ENCODE measurements around the gene TMPRSS5. TPM values are rescaled to one million over a fixed set of nuclear protein-coding genes. Genes with fewer than 3 reads are reported as not detected.
"Not testable (repeated sequence)": the region's sequence is repeated elsewhere in the genome, so short reads cannot be mapped to it uniquely, and the experiment has no call there.

TMPRSS5 gene
- total RNA-seq, 2 donors from 2014 or later: 0.16 to 0.19 TPM

GRCh38 chr11:113722934-113723333 is 16.8 kb upstream of the TMPRSS5 start:
- no peak for DNase-seq (ENCODE audit: low spot score)
- Histone ChIP-seq H3K27me3 (no peaks in the 10 kb centered on the region), H3K36me3 (no peaks in the 10 kb centered on the region), H3K4me3 (no peak overlapping the region), H3K9me3 (no peaks in the 10 kb centered on the region), H3K27ac (no peak overlapping the region), H3K4me1 (no peaks in the 10 kb centered on the region)
- TF ChIP-seq, protein P1, sequence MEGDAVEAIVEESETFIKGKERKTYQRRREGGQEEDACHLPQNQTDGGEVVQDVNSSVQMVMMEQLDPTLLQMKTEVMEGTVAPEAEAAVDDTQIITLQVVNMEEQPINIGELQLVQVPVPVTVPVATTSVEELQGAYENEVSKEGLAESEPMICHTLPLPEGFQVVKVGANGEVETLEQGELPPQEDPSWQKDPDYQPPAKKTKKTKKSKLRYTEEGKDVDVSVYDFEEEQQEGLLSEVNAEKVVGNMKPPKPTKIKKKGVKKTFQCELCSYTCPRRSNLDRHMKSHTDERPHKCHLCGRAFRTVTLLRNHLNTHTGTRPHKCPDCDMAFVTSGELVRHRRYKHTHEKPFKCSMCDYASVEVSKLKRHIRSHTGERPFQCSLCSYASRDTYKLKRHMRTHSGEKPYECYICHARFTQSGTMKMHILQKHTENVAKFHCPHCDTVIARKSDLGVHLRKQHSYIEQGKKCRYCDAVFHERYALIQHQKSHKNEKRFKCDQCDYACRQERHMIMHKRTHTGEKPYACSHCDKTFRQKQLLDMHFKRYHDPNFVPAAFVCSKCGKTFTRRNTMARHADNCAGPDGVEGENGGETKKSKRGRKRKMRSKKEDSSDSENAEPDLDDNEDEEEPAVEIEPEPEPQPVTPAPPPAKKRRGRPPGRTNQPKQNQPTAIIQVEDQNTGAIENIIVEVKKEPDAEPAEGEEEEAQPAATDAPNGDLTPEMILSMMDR (IDR thresholded peaks at IDR 0.05): no peak

DNA sequence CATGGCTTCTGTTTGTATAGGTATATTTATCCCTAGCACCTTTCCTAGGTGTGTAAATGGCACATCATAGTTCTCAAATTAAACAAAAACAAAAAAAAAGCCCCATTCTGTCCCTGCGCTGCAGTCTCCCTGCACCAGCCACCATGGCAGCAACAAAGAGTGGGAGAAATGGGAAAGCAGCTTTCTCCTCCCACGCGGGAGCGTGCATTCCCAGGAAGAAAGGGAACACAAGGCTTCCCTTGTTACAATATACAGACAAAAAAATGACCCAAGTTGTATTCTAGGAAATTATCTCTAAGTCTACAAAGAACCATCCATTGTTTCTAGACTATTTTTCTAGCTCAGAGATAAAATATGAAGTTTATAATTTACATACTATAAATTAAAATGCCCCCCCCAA is 16.1 kb upstream of the TMPRSS5 start:
- H3K4me1 ChIP-seq: no peaks in the 10 kb centered on the region
- H3K4me3 ChIP-seq: no peak overlapping the region
- H3K36me3 ChIP-seq: no peaks in the 10 kb centered on the region
- H3K27me3 ChIP-seq: no peaks in the 10 kb centered on the region
- no peak for DNase-seq (ENCODE audit: low spot score)
- no peak overlapping the region for H3K27ac ChIP-seq
- TF ChIP-seq, protein P1 (IDR thresholded peaks at IDR 0.05): no peak
- no peaks in the 10 kb centered on the region for H3K9me3 ChIP-seq

GRCh38 chr11:113721462-113722066 is 15.5 kb upstream of the TMPRSS5 start:
- Histone ChIP-seq H3K27me3 (no peaks in the 10 kb centered on the region), H3K4me3 (no peak overlapping the region), H3K27ac (no peak overlapping the region), H3K9me3 (no peaks in the 10 kb centered on the region), H3K36me3 (no peaks in the 10 kb centered on the region), H3K4me1 (no peaks in the 10 kb centered on the region)
- TF ChIP-seq, protein P1 (IDR thresholded peaks at IDR 0.05): no peak
- DNase-seq (ENCODE audit: low spot score): no peak

- H3K4me3 ChIP-seq; H3K9me3 ChIP-seq; DNase-seq (ENCODE audit: low spot score); H3K36me3 ChIP-seq; H3K4me1 ChIP-seq; H3K27me3 ChIP-seq; H3K27ac ChIP-seq: not testable (repeated sequence)
These were observed 14.4 kb upstream of the TMPRSS5 start for GRCh38 chr11:113720478-113720877.

DNA sequence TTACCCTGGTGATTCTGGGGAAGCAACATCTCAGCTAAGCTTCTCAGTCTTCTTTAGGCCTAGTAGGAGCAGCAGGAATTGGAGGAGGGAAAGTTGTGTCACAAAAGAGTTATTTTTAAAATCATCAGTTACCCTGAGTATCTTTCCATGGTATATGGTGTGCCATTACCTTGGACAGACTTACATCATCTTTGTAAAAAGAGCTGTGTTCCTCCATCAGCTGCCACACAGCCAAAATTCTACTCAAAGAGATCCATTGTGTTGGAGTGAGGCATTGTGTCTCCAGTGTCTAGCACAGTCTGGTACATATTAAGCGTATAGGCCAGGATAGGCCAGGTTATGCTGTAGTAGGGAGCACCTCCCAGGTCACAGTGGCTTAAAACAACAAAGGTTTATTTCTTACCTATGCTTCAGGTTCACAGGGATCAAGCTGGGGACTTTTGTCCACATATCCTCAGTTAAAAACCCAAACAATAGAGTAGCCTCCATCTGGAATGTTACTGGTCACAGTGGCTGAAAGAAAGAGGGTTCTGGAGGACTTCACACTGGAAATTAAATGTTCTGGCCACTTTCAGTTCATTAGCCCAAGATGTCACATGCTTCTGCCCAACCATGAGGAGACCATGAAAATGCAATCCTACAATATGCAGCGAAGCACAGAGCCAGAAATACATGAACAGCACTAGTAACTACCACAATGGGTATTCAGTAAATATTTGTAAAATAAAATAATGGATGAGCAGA is 9.9 kb upstream of the TMPRSS5 start:
- Histone ChIP-seq H3K36me3 (peaks cover 6% of the 10 kb centered on the region), H3K4me3 (no peak overlapping the region), H3K4me1 (no peaks in the 10 kb centered on the region), H3K9me3 (peaks cover 0 to 8% of the 10 kb centered on the region in 2 donors), H3K27ac (no peak overlapping the region), H3K27me3 (no peaks in the 10 kb centered on the region)
- TF ChIP-seq, protein P1 (IDR thresholded peaks at IDR 0.05): no peak
- no peak for DNase-seq (ENCODE audit: low spot score)

DNA sequence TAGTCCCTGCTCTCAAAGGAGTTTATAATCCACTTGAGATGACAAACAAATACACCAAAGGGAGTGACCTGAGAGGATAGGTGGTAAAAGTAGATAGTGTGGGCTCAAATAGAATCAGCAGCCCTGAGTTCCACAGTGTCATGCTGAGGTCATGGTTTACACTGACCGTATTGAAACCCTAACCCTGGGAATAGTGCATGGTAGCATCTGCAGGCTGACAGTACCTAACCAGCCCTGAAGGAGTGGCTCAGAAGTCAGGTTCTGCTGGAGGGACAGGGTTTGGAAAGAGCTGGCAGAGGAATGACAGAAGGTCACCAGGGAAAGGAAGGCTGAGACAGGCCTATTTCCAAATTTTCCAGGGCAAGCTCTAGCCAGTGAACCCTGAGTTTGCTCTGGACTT is 9.2 kb upstream of the TMPRSS5 start:
- no peaks in the 10 kb centered on the region for H3K4me1 ChIP-seq
- no peak overlapping the region for H3K4me3 ChIP-seq
- TF ChIP-seq, protein P1 (IDR thresholded peaks at IDR 0.05): no peak
- H3K9me3 ChIP-seq: peaks cover 0 to 11% of the 10 kb centered on the region in 2 donors
- no peak for DNase-seq (ENCODE audit: low spot score)
- no peaks in the 10 kb centered on the region for H3K27me3 ChIP-seq
- H3K27ac ChIP-seq: no peak overlapping the region
- H3K36me3 ChIP-seq: peaks cover 6% of the 10 kb centered on the region
